ENCODE data around the gene PSAPL1. TPM values are rescaled to one million over a fixed set of nuclear protein-coding genes. Genes with fewer than 3 reads are reported as not detected.

Gene PSAPL1
- total RNA-seq, 4 donors from 2014 or later: not detected

DNA sequence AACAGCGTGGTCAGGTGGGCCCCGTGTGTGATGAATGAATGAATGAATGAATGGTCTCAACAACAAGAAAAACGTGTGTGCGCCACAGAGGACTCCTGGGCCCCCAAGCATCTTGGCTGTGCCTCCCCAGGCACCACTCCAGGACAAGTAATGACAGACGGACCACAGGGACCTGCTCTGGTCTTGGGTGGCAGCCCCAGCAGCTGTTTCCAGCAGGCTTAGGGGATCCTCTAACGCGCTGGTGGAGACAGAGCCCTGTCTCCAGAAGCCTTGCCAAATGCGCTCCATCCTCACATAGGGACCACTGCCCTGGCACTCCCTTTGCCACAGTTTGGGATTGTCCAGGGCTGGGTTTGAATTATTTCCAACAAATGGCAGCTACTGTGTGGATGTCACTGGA lies 39.1 kb downstream of the PSAPL1 start:
- DNase-seq (ENCODE audit: extremely low spot score): no peak

DNA sequence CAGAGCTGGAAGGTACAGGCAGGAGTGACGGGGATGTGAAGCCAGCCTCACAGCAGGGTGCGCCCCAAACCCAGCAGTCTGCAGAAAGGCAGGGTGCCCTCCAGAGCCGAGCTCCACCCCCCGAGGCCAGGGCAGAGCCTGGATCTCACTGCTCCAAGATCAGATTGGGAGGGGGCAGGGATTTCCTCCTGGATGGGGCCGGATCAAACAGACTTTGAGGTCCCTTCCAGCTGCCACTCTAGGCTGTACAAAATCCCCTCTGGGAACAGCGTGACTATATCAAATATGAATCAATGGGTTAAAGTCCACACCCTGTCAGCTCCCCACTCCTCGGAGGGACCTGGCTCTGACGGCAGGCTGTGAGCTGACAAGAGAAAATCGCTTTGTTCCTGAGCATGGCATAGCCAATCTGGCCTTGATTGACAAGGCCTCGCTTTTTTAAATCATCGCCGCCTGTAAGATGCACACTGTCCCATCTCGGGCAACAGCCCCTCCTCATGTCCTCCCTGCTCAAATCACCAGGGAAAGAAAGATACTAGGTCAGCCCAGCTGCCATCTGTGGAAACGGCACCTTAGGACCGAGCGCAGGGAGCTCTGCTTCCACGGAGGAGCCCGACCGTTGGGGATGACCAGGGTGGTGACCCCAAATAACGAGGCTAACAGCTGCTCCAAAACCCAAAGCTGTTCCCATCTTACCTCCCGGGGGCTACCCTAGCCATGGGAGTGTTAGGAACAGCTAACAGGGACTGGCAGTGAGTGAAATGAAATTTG lies 39.9 kb downstream of the PSAPL1 start:
- TF ChIP-seq POLR2AphosphoS5 (IDR thresholded peaks at IDR 0.05) (no peak), POLR2A (IDR thresholded peaks at IDR 0.05; ENCODE audit: low read depth) (no peak), EP300 (IDR thresholded peaks at IDR 0.05) (no peak)
- TF ChIP-seq, protein P1, sequence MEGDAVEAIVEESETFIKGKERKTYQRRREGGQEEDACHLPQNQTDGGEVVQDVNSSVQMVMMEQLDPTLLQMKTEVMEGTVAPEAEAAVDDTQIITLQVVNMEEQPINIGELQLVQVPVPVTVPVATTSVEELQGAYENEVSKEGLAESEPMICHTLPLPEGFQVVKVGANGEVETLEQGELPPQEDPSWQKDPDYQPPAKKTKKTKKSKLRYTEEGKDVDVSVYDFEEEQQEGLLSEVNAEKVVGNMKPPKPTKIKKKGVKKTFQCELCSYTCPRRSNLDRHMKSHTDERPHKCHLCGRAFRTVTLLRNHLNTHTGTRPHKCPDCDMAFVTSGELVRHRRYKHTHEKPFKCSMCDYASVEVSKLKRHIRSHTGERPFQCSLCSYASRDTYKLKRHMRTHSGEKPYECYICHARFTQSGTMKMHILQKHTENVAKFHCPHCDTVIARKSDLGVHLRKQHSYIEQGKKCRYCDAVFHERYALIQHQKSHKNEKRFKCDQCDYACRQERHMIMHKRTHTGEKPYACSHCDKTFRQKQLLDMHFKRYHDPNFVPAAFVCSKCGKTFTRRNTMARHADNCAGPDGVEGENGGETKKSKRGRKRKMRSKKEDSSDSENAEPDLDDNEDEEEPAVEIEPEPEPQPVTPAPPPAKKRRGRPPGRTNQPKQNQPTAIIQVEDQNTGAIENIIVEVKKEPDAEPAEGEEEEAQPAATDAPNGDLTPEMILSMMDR (IDR thresholded peaks at IDR 0.05): no peak
- intact Hi-C loops (cut with DNase I): no loop called here
- H3K4me1 ChIP-seq: peaks cover 0 to 37% (median 20%) of the 10 kb centered on the region in 4 donors
- H3K27ac ChIP-seq (replicated peaks in 1 of 4): no peak overlapping the region
- no peak overlapping the region for H3K4me3 ChIP-seq
- no peaks in the 10 kb centered on the region for H3K36me3 ChIP-seq
- no peaks in the 10 kb centered on the region for H3K9me3 ChIP-seq
- 88% methylated on average over 19 of the region's 21 CpGs for WGBS
- DNase-seq (ENCODE audit: extremely low spot score): no peak
- H3K27me3 ChIP-seq: no peaks in the 10 kb centered on the region

More for the DNA sequence above, 39.1 kb downstream of the PSAPL1 start:
- H3K4me3 ChIP-seq: no peak overlapping the region
- H3K4me1 ChIP-seq: peaks cover 0 to 40% (median 20%) of the 10 kb centered on the region in 4 donors
- H3K27ac ChIP-seq (replicated peaks in 1 of 4): no peak overlapping the region
- no peaks in the 10 kb centered on the region for H3K36me3 ChIP-seq
- 88% methylated on average over 8 of the region's 8 CpGs for WGBS
- no peak for TF ChIP-seq EP300 (IDR thresholded peaks at IDR 0.05)
- no peaks in the 10 kb centered on the region for H3K27me3 ChIP-seq
- intact Hi-C loops (cut with DNase I): no loop called here
- H3K9me3 ChIP-seq: no peaks in the 10 kb centered on the region

DNA sequence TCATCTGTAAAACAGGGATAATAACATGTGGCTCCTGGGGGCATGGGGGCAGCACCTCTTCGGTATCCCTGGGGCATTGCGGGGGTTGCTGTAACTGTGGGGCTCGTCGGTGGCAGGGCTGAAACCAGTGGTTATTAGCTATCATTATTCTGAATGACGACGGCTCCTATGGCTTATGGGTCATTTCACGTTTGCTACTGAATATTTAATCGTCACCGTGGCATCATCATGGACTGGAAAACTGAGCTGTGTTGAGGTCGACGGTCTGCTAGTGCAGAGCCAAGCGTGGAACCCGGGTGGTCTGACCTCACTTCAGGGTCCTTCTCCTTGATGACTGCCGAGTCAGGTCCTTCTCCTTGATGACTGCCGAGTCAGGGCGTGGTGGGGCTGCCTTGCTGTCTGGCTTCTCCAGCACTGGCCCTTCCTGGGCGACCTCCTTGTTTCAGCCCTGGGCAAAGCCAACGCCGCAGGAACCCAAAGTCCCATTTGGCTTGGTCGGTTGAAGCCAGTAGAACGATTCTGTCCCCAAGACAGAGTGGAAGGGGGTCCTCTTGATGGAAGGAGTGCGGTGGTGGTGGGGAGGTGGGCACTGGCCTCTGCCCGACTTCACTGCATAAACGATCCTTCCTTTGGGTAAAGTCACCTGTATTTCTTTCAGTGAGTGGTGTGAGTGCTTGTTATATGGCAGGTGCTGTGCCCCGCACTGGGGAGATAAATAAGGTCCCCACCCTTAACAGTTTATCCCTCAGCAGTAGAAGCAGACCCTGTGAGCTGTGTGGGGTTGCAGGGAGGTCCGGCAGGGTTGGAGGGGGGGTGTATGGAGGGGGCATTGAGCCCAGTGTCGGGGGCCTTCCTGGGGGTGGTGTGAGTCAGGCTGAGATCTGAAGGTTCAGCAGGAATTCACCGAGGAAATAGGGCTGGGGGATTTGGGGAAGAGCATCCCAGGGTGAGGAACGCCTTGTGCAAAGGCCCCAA lies 40.8 kb downstream of the PSAPL1 start:
- Histone ChIP-seq H3K27me3 (no peaks in the 10 kb centered on the region), H3K4me3 (no peak overlapping the region), H3K36me3 (no peaks in the 10 kb centered on the region), H3K27ac (replicated peaks in 1 of 4) (no peak overlapping the region), H3K9me3 (no peaks in the 10 kb centered on the region), H3K4me1 (peaks cover 0 to 27% (median 16%) of the 10 kb centered on the region in 4 donors)
- 87% methylated on average over 24 of the region's 29 CpGs for WGBS
- intact Hi-C loops (cut with DNase I): no loop called here
- TF ChIP-seq POLR2AphosphoS5 (IDR thresholded peaks at IDR 0.05) (no peak), EP300 (IDR thresholded peaks at IDR 0.05) (no peak), POLR2A (IDR thresholded peaks at IDR 0.05; ENCODE audit: low read depth) (no peak)
- TF ChIP-seq, protein P1 (IDR thresholded peaks at IDR 0.05): no peak
- no peak for DNase-seq (ENCODE audit: extremely low spot score)

DNA sequence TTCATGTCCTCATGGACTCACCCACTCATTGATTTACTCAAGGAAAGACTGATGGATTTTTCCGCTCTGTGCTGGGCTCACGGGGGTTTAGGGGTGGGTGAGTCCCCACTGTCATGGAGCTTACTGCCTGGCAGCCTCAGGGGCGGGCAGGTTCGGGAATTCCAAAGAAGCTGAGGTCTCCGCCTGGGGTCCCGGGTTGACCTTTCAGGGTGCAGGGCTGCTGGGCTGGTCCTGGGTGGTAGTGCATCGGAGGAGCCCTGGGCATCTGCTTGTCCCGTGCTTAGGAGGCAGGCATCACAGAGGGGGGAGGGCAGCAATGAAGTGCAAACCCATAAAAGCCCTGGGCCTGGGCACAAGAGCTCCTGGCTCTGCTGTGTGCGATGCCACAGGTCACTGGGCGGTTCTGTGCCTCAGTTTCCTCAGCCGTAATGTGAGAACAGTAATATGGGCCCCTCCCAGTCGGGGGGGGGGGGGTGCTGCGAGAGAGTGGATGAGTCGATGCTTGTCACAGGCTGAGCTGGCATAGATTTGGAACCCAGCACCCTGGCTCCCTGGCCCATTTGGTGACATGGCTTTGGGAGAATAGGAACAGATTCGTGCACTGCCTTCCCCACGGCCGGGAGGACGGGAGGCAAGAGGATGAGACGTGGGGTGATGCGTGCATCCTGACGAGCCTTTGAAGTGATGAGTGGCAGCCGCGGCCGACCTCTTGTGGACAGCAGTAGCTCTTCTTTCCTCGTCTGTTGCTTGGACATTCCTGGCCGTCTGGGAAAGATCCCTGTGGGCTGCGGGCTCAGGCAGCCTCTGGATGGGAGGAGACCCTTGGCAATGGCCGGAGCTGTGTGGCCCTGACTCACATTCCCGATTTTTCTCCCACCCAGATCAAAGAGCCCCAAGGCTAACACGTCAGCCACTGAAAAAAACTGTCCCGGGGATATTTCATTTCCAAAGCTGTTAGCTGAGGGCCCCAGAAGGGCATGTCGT lies 42.0 kb downstream of the PSAPL1 start:
- no peak for DNase-seq (ENCODE audit: extremely low spot score)
- TF ChIP-seq POLR2AphosphoS5 (IDR thresholded peaks at IDR 0.05): no peak
- no peak for TF ChIP-seq POLR2A (IDR thresholded peaks at IDR 0.05; ENCODE audit: low read depth)
- TF ChIP-seq EP300 (IDR thresholded peaks at IDR 0.05): no peak
- no peaks in the 10 kb centered on the region for H3K9me3 ChIP-seq
- 64% methylated on average over 21 of the region's 32 CpGs for WGBS
- intact Hi-C loops (cut with DNase I): no loop called here
- H3K27me3 ChIP-seq: no peaks in the 10 kb centered on the region
- H3K36me3 ChIP-seq: no peaks in the 10 kb centered on the region
- H3K27ac ChIP-seq (replicated peaks in 1 of 4): no peak overlapping the region
- no peak overlapping the region for H3K4me3 ChIP-seq
- H3K4me1 ChIP-seq: peaks cover 0 to 15% (median 6%) of the 10 kb centered on the region in 4 donors
